Hindlimb muscle (tissue), 1 donor: ENCODE measurements around the gene PTPRN2. TPM values are rescaled to one million over a fixed set of nuclear protein-coding genes. Genes with fewer than 3 reads are reported as not detected.
"Not testable (repeated sequence)": the region's sequence is repeated elsewhere in the genome, so short reads cannot be mapped to it uniquely, and the experiment has no call there.

Source experiments
- DNase-seq: peaks from one replicate; pipeline ENCODE4 v3.0.0-alpha.2; 2013
- polyA plus RNA-seq: library from polyadenylated mRNA; unstranded; fragments of 120-200 nt; gene quantifications from one replicate; pipeline ENCODE4 v1.2.1, GENCODE V29; 2013; ENCODE audit not compliant: insufficient read length

PTPRN2 gene
- polyA plus RNA-seq, 1 donor: 2.0 TPM

DNA sequence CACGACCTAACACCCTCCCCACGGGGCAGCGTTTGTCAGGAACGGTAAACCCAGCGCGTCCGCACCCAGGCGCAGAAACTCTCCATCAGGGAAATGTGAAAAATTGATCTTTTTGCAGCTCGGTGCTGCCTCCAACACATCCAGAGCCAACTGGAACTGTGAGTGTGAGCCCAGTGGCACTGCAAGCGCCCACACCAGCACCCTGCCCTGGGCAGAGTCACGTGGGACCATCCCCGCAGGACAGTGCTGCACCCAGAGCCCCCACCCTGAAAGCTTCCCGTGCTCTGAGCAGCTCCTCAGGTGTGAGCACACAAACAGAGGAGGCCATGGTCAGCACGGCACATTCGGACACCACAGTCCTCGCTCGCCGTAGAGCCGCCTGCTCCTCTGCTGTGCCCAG, 919.9 kb downstream of the PTPRN2 start:
- DNase-seq: no peak

DNA sequence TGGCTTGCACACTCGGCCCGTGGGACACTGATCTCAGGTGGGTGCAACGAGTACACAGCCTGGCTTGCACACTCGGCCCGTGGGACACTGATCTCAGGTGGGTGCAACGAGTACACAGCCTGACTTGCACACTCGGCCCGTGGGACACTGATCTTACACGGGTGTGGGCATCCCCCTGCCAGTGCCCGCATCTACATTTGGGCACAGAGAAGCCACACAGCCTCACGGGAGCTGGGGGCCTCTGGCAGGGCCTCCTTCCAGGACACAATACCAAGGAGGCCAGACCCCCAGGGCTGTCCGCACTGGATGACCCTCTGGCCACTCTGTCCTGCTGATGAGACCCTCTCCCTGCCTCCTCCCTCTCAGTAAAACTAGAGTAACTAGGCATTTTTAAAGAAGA, 920.4 kb downstream of the PTPRN2 start:
- DNase-seq: no peak

DNA sequence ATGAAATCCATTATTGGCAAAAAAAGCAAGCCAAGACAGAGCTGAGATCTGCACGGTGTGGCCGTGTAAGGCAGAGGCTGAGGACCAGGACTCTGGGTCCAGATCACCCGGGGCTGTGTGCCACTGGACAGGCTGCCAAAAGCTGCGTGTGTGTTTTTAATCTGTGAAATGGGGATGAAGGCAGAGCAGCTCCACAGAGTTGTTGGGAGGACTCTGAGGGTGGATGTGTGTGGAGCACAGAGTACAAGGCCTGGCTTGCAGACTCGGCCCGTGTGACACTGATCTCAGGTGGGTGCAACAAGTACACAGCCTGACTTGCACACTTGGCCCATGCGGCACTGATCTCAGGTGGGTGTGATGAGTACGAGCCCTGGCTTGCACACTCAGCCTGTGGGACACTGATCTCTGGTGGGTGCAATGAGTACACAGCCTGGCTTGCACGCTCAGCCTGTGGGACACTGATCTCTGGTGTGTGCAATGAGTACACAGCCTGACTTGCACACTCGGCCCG, 921.0 kb downstream of the PTPRN2 start:
- DNase-seq: no peak

DNA sequence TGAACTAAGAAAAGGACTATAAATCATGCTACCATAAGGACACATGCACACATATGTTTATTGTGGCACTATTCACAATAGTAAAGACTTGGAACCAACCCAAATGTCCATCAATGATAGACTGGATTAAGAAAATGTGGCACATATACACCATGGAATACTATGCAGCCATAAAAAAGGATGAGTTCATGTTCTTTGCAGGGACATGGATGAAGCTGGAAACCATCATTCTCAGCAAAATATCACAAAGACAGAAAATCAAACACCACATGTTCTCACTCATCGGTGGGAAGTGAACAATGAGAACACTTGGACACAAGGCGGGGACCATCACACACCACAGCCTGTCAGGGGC, 922.0 kb downstream of the PTPRN2 start:
- DNase-seq: not testable (repeated sequence)

DNA sequence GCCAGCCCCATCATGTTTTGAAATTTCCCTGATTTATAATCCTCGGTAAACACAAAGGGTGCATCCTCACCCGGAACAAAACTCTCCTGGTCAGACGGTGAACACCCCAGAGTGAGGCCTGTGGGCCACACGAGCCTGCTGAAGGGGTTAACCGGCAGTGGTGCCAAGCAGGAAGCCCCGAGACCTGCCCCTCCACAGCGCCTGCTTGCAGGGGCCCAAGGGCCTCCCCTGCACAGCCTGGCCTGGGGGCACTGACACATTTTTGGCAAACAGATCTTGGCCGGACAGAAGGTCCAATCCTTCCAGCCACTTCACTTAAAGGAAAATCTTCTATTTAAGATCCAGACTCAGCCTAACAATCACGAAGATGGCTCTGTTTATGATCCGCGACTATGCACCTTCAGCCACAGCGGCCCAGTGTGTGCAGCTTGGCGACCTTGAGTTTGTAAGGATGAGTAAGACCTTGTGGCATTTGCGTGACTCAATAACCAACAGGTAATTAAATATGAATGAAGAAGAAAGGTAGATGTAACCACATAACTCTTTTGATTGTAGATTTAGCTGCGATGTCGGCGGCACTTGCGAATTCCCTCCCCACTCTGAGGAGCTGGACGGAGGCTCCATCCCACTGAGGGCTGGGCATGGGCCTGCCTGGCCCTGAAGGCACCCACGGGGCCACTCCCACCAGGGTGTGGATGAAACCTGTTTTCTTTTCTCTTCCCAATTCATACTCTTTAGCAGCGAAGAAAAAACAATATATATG, 922.6 kb downstream of the PTPRN2 start:
- DNase-seq: no peak

DNA sequence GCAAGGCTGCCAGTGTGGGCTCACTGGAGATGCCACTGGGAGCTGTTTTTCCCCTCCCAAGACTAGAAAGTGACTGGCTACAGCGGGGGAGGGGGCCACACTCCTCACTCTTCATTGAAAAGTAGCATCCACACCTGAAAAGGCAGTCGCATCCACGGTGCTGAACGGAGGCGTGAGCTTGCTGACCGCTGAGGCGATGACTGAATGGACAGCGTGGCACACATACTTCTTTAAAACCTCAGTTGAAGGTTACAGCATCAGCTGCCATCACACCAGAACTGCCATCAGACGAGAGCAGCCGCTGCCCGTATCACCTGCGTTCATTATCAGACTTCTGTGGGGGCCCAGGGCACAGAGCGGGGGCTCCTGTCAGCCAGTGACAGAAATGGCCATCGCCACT, 923.6 kb downstream of the PTPRN2 start:
- DNase-seq: no peak

DNA sequence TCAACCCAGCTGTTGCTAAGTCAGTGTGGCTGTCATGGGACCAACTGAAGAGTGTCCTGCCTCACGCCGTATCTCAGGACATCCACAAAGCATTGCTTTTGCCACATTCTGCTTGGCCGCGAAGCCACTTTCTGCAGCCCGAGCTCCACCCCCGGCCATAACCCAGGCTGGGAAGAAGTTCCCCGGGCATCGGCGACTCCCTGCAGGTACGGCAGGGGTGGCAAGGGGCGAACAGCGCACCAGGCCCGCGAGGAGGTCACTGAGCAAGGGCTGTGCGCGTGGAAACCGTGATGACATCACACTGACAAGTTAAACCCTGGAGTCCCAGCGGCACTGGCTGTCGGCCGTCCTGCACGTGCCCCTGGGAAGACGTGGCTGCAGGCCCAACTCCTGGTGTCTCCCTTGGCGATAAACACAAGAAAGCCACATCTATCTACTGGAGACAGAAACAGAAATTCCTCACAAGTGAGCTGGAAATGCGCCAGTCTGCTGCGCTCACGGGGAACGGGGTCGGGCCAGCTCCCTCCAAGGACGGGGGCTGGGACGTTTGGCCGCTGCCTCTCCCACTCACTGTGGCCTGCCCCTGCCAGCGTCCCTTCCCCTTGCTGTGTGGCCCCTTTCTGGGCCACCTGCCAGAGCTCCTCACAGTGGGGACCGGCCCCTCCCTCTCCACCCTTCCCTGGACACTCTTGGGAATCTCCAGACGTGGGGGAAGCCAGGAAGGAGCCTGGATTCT, 924.5 kb downstream of the PTPRN2 start:
- no peak for DNase-seq

DNA sequence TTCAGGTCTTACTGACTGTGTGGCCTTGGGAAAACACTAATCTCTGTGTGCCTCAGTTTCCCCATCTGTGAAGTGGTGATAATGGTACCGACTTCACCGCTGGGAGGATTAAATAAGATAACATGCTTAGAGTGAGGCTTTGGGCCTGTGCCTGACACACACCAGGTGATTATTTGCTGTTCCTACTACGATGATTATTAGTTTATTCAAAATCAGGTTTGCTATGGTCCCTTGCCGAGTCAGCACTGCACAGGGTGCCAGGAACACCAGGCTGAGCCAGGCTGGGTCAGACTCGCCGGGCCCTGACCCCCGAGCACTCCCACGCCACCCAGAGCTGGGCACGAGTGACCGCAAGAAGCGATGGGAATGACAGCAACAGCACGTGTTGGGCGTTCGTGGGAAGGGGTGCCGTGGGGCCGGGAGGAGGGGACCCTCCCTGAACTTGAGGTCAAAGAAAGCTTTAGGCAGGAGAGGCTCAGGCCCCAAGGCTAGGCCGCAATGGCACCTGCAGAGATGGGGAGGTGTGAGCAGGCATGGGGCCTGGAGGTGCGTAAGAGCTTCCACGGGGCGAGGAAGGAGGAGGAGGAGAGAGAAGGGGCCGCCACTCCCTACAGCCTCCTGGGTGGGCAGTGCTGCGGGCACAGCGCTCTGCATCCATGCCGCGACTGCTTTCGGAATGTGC, 925.4 kb downstream of the PTPRN2 start:
- no peak for DNase-seq

DNA sequence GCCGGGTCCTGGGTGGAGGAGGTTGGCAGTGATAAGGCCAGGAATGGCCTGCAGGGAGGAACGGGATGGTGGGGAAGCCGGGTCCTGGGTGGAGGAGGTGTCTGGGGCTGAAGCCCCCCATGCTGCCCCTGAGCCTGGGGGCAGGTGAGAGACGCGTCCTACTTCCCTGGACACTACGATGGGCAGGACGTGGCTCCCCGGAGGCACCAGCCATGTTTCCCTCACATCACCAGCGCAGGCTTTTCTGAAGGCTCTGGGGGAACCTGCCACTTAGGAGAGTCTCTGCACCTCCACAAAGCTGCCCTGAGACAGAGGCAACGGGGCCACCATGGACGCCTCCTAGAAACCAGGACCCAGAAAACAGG, 926.0 kb downstream of the PTPRN2 start:
- no peak for DNase-seq

DNA sequence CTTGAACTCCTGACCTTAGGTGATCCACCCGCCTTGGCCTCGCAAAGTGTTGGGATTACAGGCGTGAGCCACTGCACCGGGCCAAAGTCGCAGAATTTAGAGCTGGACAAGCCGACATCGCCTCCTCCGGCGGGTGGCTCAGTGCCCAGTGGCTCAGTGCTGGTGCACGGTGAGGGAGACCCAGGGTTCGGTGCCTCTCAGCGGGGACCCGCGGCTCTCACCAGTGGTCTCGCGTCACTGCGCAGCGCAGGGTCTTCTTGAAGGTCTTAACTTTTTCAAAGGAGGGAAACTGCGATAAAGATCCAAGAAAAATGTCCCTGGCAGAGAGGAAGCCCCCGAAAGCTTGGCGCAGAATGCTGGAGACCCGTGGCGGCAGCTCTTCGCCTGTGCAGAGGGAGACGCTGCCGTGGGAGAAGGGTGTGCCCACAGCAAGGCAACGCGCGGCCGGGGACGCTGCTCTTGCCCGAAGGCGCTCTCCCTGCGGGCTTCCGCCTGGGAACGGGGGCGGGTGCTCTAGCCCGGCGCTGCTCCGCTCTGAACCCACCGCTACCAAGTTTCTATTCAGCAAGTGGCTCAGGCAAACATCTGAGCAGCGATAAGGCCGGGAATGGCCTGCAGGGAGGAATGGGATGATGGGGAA, 926.5 kb downstream of the PTPRN2 start:
- no peak for DNase-seq

DNA sequence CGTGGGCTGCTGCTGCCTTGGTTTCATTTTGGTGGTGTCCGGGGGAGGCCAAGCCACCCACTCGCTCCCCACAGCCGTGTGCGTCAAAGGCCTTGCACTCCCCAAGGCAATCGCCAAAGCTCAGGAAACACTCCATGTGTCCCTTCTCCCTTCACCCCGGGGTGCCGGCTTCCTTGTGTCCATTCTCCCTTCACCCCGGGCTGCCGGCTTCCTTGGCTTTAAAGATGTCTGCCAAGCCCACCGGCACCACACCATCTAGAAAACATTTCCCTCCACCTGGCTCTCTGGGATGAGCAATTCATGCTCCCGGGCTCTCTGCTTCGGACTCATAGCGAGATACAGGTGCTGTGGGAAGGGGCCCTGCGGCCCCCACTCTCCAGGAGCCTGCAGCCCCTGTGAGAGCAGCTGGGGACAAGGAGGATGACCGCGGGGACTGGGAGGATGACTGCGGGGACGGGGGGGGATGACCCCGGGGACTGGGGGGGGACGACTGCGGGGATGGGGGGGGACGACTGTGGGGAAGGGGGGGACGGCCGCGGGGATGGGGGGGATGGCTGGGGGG, 928.7 kb downstream of the PTPRN2 start:
- DNase-seq: no peak

DNA sequence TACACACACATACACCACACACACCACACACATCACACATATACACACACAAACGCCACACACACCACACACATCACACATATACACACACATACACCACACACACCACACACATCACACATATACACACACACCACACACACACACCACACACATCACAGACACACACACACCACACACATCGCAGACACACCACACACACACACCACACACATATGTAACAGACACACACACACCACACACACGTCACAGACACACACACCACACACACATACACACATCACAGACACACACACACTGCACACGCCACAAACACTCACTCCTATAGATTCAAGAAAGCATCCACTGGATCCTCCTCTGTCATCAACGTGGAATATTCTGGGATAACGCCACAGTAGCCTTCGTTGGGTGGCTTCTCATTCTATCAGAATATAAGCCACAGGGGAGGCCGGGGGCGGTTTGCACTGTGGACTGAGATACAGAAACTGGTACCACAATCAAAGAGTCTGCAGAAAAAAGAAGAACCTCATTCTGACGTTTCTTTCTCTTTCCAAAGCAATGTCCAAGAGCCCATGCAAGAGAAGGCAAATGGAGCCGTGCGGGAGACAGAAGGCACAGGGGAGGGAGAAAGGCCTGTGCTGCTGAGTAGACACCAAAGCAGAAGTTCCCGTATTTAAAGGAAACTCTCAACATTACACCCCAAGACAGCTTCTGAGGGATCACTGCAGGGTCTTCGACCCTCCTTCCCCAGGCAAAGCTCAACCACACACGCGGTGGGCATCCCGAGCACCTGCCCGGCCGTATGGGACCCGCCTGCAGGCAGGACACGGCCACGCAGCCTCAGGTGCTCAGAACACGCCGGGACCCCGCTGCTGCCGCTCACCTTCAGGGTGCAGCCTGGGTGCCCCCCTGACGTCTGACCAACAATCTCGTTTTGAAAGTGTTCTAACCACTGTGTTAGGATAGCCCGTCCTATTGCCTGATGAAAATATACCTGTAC, 929.6 kb downstream of the PTPRN2 start:
- no peak for DNase-seq

DNA sequence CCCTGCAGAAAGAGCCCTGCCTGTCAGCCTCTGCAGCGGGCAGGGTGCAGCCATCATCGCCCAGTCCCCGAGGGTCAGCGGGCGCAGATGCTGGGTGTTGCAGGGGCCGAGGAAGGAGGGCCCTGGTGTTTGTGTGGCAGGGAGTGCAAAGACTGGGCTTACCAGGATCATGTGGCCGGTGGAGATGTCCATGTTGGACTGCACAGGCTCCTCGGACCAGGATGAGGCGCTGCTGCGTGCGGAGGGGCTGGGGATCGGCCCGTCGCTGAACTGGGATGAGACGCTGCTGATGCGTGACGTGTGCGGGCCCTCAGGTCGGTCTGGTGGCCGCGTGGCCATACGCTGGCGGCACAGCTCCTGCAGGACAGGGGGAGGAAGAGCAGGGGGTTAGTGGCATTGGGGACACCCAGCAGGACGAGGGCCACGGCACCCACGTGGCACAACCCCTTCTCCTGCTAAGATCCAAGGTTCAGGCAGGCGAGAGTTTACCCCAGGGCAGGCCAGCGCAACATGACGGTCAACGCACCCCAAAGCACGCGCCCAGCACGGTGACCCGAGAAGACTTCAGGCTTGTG, 931.3 kb downstream of the PTPRN2 start:
- no peak for DNase-seq

DNA sequence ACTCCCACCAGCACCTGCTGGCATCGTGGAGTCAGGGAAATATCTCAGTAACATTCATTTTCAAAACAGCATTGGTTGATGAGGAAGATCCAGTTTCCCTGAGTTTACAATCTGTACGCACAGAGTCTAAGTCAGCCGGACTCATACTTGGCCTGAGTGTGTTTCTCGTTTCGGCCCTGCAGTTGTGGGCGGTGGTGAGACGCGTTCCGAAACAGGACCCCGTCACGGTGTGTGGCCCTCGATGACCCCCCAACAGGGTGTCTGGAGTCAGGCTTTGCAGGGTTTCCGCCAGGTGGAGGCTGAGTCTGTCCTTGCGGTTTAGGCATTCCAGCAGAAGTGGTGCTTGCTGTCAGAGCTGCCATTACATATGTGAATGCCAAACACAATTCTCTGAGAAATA, 933.3 kb downstream of the PTPRN2 start:
- DNase-seq: no peak

DNA sequence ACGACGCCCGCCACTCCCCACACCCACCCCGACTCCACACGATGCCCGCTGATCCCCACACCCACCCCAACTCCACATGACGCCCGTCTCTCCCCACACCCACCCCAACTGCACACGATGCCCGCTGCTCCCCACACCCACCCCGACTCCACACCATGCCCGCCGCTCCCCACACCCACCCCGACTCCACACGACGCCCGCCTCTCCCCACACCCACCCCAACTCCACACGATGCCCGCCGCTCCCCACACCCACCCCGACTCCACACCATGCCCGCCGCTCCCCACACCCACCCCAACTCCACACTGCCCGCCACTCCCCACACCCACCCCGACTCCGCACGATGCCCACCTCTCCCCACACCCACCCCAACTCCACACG, 933.8 kb downstream of the PTPRN2 start:
- DNase-seq: no peak

DNA sequence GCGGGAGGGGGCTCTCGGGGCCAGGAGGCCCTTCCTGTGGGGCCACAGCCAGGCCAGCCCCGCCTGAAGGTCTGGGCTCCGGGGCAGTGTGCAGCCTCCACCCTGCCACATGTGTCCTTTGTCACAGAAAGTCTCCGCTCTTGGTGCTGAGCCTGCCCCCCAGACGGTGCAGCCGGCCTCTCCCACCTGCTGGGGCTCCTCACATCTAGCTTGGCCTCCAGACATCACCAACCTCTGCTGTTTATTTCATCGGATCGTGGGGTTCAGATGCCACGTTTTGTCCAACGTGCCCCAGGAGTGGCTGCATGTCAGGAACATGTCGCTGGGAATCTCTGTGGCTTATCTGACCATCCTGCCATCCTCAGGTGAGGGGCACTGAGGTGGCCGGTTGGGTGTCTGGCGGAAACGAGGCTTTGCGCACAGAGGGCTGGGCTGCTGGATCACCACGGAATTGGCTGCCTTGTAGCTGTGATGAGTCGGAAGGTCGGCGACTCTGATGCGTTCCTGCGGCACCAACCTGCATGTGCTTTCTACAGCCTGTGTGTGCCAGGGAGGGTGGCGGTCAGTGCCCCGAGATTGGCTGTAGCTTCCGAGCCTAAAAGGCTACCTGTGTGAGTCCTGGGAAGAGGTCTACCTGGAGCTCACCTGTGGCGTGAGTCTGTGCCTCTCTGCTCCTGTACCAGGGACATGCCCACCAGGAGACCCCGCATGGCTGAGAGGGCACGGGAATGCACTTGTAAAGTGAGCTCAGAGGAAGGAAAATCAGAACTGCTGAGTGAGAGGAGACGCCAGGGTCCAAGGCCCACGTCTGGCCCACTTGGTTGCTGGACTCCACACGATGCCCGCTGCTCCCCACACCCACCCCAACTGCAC, 934.4 kb downstream of the PTPRN2 start:
- DNase-seq: no peak

DNA sequence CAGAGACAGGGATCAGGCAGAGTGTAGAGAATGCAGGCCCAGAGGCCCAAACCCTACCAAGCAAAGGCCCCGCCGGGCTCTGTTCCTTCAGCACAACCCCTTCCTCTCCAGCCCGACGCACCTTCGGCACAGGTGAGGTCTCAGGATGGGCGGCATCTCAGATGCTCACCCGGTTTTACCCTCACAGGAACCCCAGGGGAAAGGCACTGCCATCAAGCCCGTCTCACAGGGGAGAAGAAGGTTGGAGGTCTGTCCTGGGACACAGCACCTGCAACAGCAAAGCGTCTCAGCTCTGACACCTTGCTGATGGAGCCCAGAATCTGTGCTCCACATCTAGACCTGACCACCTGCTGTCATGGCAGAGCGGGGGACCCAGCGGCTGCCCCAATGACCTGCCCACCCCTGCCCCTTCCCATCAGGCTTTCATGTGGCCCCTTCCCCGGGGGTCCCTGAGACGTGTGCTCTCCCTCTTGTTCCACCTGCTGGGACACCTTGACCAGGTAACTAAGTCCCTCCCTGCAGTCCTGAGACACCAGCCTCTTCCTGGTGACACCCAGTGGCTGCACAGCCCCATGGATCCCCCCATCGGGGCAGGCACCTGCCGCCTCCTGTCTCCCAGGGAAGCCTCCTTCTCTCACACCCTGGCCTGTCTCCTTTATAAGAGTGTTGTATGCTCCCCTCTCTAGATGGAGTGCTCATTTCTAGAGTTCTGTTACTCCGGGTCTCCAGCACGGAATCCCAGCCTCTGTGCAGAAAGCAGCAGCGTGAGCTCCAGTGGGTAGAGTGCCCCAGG, 935.3 kb downstream of the PTPRN2 start:
- no peak for DNase-seq

DNA sequence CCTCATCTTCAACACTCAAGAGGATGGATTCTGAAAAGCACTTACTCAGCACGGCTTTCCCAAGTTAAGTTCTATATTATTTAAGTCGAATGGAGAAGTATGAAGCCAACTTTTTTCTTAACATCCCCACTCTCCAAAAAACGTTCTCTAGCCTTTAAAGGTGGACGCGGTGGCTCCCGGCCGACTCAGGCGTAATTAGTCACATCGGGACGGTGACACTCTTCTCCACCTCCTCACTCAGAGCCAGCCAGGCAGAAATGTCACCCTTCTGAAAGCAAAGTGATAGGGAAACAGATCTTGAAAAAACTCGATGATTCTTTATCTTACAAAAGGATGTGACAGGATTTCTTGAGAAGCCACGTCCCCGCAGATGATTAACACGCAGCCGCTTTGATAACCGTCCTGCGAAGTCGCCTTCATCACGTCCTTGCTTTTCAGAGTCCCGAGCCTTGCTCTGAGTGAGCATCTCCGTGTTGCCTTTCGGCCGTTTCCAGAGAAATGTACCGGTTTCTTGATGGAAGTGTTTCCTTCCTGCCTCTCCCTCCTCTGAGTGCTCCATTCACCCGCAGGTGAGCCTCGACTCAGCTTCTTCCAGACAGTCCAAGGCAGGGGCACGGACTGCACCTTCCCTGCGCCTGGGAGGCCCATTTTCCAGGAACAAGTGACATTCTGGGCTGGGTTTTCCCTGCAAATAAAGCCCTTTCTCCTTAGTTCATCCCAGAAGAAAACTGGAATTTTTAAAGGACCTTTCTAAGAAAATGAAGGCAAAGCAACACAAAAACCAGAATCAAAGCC, 936.1 kb downstream of the PTPRN2 start:
- DNase-seq: no peak
